Lower leg skin (tissue), 4 donors: ENCODE data around the gene TDRKH. TPM values are rescaled to one million over a fixed set of nuclear protein-coding genes. Genes with fewer than 3 reads are reported as not detected.

Experiments
- DNase-seq, 2 donors: peaks; one replicate each; pipeline ENCODE4 v3.0.0-alpha.2; 2019; ENCODE audit warnings: low spot score in 2 of 2
- H3K4me3 ChIP-seq: fragments of 200-600 bp; sonication (generic); 2 replicates; pipeline ENCODE4 v1.5.1; 2017; ENCODE audit warnings: mild to moderate bottlenecking, low read depth; ENCODE audit not compliant: poor library complexity, severe bottlenecking
- CTCF ChIP-seq, 3 donors: fragments of 450-650 bp; IDR thresholded peaks; one replicate each; pipeline ENCODE4 v1.5.1; 2016; ENCODE audit warnings: antibody characterized with exemption in 3 of 3, mild to moderate bottlenecking in 3 of 3, moderate library complexity in 2 of 3
- POLR2A ChIP-seq, 2 donors: fragments of 450-650 bp; IDR thresholded peaks; one replicate each; pipeline ENCODE4 v1.6.1; 2016 to 2017; ENCODE audit warnings: antibody characterized with exemption in 2 of 2, mild to moderate bottlenecking in 1 of 2, moderate library complexity in 1 of 2
- WGBS, 2 donors: methylation state at CpG; one replicate each; pipeline ENCODE4 v1.1.5; 2018; 5-methylcytosine and 5-hydroxymethylcytosine counted together
- intact Hi-C: fragments of 100-400 bp; cut with DNase I; formaldehyde crosslinking; loops from one replicate; pipeline ENCODE4 v1.15.0; 2023; ENCODE audit warnings: low total_unique reads
- total RNA-seq, 4 donors: library from RNA; depleted of rRNA; stranded (reverse); fragments of >200 nt; gene quantifications; one replicate each; pipeline ENCODE4 v1.1.0, GENCODE V29; 2016

Gene TDRKH
- total RNA-seq, 4 donors from 2014 or later = 2.1 to 3.0 (median 2.6) TPM

GRCh38 chr1:151729966-151730291 lies 60.4 kb downstream of the TDRKH start:
- no peak overlapping the region for H3K4me3 ChIP-seq
- peak in 1 of 2 donors; percentile 43 for DNase-seq
- no peak for TF ChIP-seq POLR2A (IDR thresholded peaks at IDR 0.05)
- TF ChIP-seq CTCF (IDR thresholded peaks at IDR 0.05) = no peak
- 91 to 92% methylated on average over 4 of the region's 4 CpGs for WGBS, 2 donors
- intact Hi-C loops = loop anchor here (5.0 to 10.0 kb wide), 2 partner anchors 135 to 198 kb away; no protein-coding TSS in a partner anchor

GRCh38 chr1:151729157-151729965 lies 60.9 kb downstream of the TDRKH start:
- intact Hi-C loops = no loop called here

GRCh38 chr1:151728151-151729054 lies 61.9 kb downstream of the TDRKH start:
- 39 to 48% methylated on average over 19 of the region's 19 CpGs for WGBS, 2 donors
- peak in 1 of 2 donors; percentile 71 for DNase-seq
- TF ChIP-seq CTCF (IDR thresholded peaks at IDR 0.05) (no peak), POLR2A (IDR thresholded peaks at IDR 0.05) (no peak)
- no peak overlapping the region for H3K4me3 ChIP-seq
- intact Hi-C loops = no loop called here

More at GRCh38 chr1:151729157-151729965, 60.9 kb downstream of the TDRKH start:
- 75 to 80% methylated on average over 10 of the region's 10 CpGs for WGBS, 2 donors
- H3K4me3 ChIP-seq = no peak overlapping the region
- peak in 1 of 2 donors; percentile 25 for DNase-seq
- no peak for TF ChIP-seq POLR2A (IDR thresholded peaks at IDR 0.05)
- no peak for TF ChIP-seq CTCF (IDR thresholded peaks at IDR 0.05)

GRCh38 chr1:151723726-151724370 lies 66.5 kb downstream of the TDRKH start:
- no peak for DNase-seq
- TF ChIP-seq POLR2A (IDR thresholded peaks at IDR 0.05) (no peak), CTCF (IDR thresholded peaks at IDR 0.05) (no peak)
- 46 to 59% methylated on average over 3 of the region's 3 CpGs for WGBS, 2 donors
- intact Hi-C loops = no loop called here
- H3K4me3 ChIP-seq = no peak overlapping the region

Other genes with a start within 250 kb of the TDRKH start
- gene SNX27, start 178.4 kb downstream of the TDRKH start, total RNA-seq = 10 to 100 TPM; 21.9 to 34.3 (median 26.5) TPM
- gene CELF3, start 73.7 kb downstream of the TDRKH start, total RNA-seq = not detected
- not detected for gene RIIAD1, start 69.0 kb downstream of the TDRKH start, total RNA-seq
- gene MRPL9, start 27.0 kb downstream of the TDRKH start, total RNA-seq = 100 to 1,000 TPM in 1 of 4 donors, 10 to 100 TPM in 3; 48.8 to 112 (median 66.4) TPM
- under 1 TPM in 3 of 4 donors, not detected in 1; 0.17 to 0.36 (median 0.34) TPM for gene LINGO4, start 14.9 kb upstream of the TDRKH start, total RNA-seq
- gene RORC, start 41.3 kb upstream of the TDRKH start, total RNA-seq = 10 to 100 TPM; 33.6 to 83.2 (median 58.2) TPM
- 1 to 10 TPM; 1.4 to 4.2 (median 2.3) TPM for gene C2CD4D, start 49.3 kb upstream of the TDRKH start, total RNA-seq
- 100 to 1,000 TPM in 1 of 4 donors, 10 to 100 TPM in 3; 74.4 to 115 (median 88.3) TPM for gene THEM5, start 63.2 kb upstream of the TDRKH start, total RNA-seq
- gene THEM4, start 119.0 kb upstream of the TDRKH start, total RNA-seq = 10 to 100 TPM in 1 of 4 donors, 1 to 10 TPM in 3; 5.1 to 15.3 (median 7.0) TPM
- gene S100A10, start 203.4 kb upstream of the TDRKH start, total RNA-seq = 100 to 1,000 TPM in 2 of 4 donors, 10 to 100 TPM in 2; 74.8 to 153 (median 102) TPM
- 100 to 1,000 TPM; 394 to 516 (median 448) TPM for gene S100A11, start 246.5 kb upstream of the TDRKH start, total RNA-seq